Endodermal cell (in vitro differentiated cells): Measurements from ENCODE around the gene ELN. TPM values are rescaled to one million over a fixed set of nuclear protein-coding genes. Genes with fewer than 3 reads are reported as not detected.

Experiments used
- DNase-seq: peaks from one replicate; pipeline ENCODE4 v3.0.0-alpha.2; 2017
- H3K27ac ChIP-seq: 2 replicates; pipeline ENCODE4 v1.5.1; 2013; ENCODE audit warnings: mild to moderate bottlenecking, low read depth, low read length, moderate library complexity
- H3K27me3 ChIP-seq: 2 replicates; pipeline ENCODE4 v1.6.1; 2013; ENCODE audit warnings: mild to moderate bottlenecking, low read length, moderate library complexity; ENCODE audit not compliant: insufficient read depth, control insufficient read depth, poor library complexity, severe bottlenecking
- H3K36me3 ChIP-seq: 2 replicates; pipeline ENCODE4 v1.7.0; 2013; ENCODE audit warnings: mild to moderate bottlenecking, low read length, moderate library complexity; ENCODE audit not compliant: control insufficient read depth, insufficient read depth
- H3K4me1 ChIP-seq: one replicate; pipeline ENCODE4 v1.7.0; 2013; ENCODE audit warnings: low read length; ENCODE audit not compliant: control insufficient read depth, insufficient read depth
- H3K4me3 ChIP-seq: 2 replicates; pipeline ENCODE4 v1.5.1; 2013; ENCODE audit warnings: mild to moderate bottlenecking, low read length, moderate library complexity
- H3K9ac ChIP-seq: 2 replicates; pipeline ENCODE4 v1.6.1; 2013; ENCODE audit warnings: mild to moderate bottlenecking, low read length, moderate library complexity; ENCODE audit not compliant: poor library complexity, severe bottlenecking; ENCODE audit errors: extremely low read depth
- H3K9me3 ChIP-seq: 2 replicates; pipeline ENCODE4 v1.6.1; 2013; ENCODE audit warnings: mild to moderate bottlenecking, low read length, moderate library complexity; ENCODE audit not compliant: control insufficient read depth
- H3K27ac Mint-ChIP-seq: 2 replicates; pipeline ENCODE4 v1.8.0; 2020; ENCODE audit warnings: mixed read lengths
- H3K27me3 Mint-ChIP-seq: 2 replicates; pipeline ENCODE4 v1.8.0; 2021; ENCODE audit warnings: mild to moderate bottlenecking, mixed read lengths; ENCODE audit not compliant: insufficient read depth
- H3K36me3 Mint-ChIP-seq: 2 replicates; pipeline ENCODE4 v1.8.0; 2020; ENCODE audit warnings: low read depth, mixed read lengths
- H3K4me1 Mint-ChIP-seq: 2 replicates; pipeline ENCODE4 v1.8.0; 2020; ENCODE audit warnings: mixed read lengths
- H3K4me3 Mint-ChIP-seq: 2 replicates; pipeline ENCODE4 v1.8.0; 2020; ENCODE audit warnings: mild to moderate bottlenecking, moderate library complexity, mixed read lengths
- H3K9me3 Mint-ChIP-seq: 2 replicates; pipeline ENCODE4 v1.8.0; 2020; ENCODE audit warnings: mild to moderate bottlenecking, mixed read lengths
- WGBS, 2 experiments: methylation state at CpG; one replicate each; pipeline versions ENCODE4 v1.1.5 to v1.1.7; 2013; ENCODE audit warnings: missing lambda C conversion rate in 2 of 2, mixed read lengths in 1 of 2; ENCODE audit not compliant: insufficient coverage in 1 of 2, insufficient read length in 1 of 2; 5-methylcytosine and 5-hydroxymethylcytosine counted together
- total RNA-seq, 2 donors: library from RNA; stranded (reverse); fragmentation: NEBNext Ultra II Directional in 1 of 2; extraction: Animal tissue kit (Norgen Biotek cat#: 25700) in 1 of 2; gene quantifications; 2 replicates in 1 of 2; 3 replicates in 1 of 2; pipeline ENCODE4 v1.2.1, GENCODE V29; 2021
- TF ChIP-seq, protein P1 (sequence below): fragments of 200-600 bp; sonication (generic); conservative IDR thresholded peaks from 2 replicates; pipeline ENCODE4 v1.5.0; 2021; ENCODE audit warnings: antibody characterized with exemption, mild to moderate bottlenecking

Gene ELN
- total RNA-seq, 2 donors from 2014 or later, result 0.70 to 1.6 TPM

- whole genome bisulfite sequencing, 2 experiments, result 94 to 96% methylated on average over 7 to 9 of the region's 9 CpGs
- no peaks in the 10 kb centered on the region for H3K27me3 ChIP-seq
- H3K27ac ChIP-seq, result peak overlapping the region; percentile 94
- H3K4me1 ChIP-seq, result peaks cover 10% of the 10 kb centered on the region
- Mint-ChIP-seq H3K4me3 (peak overlapping the region; percentile 78), H3K36me3 (peaks cover 15% of the 10 kb centered on the region), H3K27ac (no peak overlapping the region), H3K27me3 (no peaks in the 10 kb centered on the region), H3K9me3 (no peaks in the 10 kb centered on the region), H3K4me1 (peaks cover 6% of the 10 kb centered on the region)
- peak overlapping the region; percentile 34 for H3K9ac ChIP-seq
- peaks cover 8% of the 10 kb centered on the region for H3K36me3 ChIP-seq
- H3K9me3 ChIP-seq, result no peaks in the 10 kb centered on the region
- no peak for DNase-seq
- TF ChIP-seq, protein P1, sequence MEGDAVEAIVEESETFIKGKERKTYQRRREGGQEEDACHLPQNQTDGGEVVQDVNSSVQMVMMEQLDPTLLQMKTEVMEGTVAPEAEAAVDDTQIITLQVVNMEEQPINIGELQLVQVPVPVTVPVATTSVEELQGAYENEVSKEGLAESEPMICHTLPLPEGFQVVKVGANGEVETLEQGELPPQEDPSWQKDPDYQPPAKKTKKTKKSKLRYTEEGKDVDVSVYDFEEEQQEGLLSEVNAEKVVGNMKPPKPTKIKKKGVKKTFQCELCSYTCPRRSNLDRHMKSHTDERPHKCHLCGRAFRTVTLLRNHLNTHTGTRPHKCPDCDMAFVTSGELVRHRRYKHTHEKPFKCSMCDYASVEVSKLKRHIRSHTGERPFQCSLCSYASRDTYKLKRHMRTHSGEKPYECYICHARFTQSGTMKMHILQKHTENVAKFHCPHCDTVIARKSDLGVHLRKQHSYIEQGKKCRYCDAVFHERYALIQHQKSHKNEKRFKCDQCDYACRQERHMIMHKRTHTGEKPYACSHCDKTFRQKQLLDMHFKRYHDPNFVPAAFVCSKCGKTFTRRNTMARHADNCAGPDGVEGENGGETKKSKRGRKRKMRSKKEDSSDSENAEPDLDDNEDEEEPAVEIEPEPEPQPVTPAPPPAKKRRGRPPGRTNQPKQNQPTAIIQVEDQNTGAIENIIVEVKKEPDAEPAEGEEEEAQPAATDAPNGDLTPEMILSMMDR, result no peak
- peak overlapping the region; percentile 75 for H3K4me3 ChIP-seq
Measured at GRCh38 chr7:74082770-74083116, 54.8 kb downstream of the ELN start.

- no peaks in the 10 kb centered on the region for H3K27me3 Mint-ChIP-seq
- H3K4me3 Mint-ChIP-seq, result peak within 1 kb of the TSS; percentile 78
- no peaks in the 10 kb centered on the region for H3K9me3 Mint-ChIP-seq
- peaks cover 6% of the 10 kb centered on the region for H3K4me1 Mint-ChIP-seq
- 9 to 42% methylated on average over 11 to 69 of the region's 71 CpGs for WGBS, 2 experiments
- Histone ChIP-seq H3K27ac (peak within 1 kb of the TSS; percentile 94), H3K9ac (peak within 1 kb of the TSS; percentile 62), H3K27me3 (no peaks in the 10 kb centered on the region), H3K9me3 (no peaks in the 10 kb centered on the region), H3K4me3 (peak within 1 kb of the TSS; percentile 84), H3K36me3 (peaks cover 14% of the 10 kb centered on the region), H3K4me1 (peaks cover 10% of the 10 kb centered on the region)
- peak within 1 kb of the TSS; percentile 84 for H3K27ac Mint-ChIP-seq
- peaks cover 20% of the 10 kb centered on the region for H3K36me3 Mint-ChIP-seq
- TF ChIP-seq, protein P1, result no peak
- peak; percentile 95 for DNase-seq
Measured at GRCh38 chr7:74083117-74083876, 55.3 kb downstream of the ELN start, which contains the start of gene LIMK1. Gene LIMK1 (plus strand): TSS chr7:74083804. CDS start chr7:74083991, 187 bp downstream.

DNA sequence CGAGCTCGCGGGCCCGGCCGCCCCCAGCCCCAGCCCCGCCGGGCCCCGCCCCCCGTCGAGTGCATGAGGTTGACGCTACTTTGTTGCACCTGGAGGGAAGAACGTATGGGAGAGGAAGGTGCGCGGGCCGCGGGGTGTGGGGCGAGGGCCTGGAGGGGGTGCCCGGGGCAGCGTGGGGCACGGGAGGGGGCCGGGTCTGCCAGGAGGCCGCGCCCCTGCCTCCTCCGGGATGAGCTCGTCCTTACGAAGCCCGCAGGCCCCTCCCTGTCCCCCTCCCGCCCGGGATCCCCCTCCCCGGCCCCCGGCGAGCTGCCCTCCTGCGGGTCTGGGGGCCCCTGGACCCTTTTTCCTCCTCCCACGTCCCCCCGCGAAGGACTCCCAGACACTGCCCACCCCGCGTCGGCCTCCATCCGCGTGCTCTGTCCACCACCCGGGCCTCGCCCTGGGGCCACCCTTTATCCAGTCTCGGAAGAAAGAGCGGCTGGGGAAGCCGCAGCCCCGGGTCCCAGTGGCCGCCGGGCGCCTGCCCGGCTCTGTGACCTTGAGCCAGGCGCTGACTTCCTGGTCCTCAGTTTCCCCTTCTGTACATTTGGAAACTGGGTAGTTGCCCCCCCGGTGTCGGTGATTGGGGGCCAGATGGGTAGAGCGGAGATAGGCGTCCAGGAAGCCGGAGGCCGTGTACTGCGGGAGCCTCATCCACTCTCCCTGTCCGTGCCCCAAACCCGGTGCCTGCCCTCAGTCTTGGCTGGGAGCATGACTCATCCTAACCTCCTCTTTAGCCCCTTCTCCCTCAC lies 56.2 kb downstream of the ELN start:
- WGBS, 2 experiments, result 2 to 5% methylated on average over 13 to 56 of the region's 61 CpGs
- no peaks in the 10 kb centered on the region for H3K27me3 ChIP-seq

More for the DNA sequence above, 56.2 kb downstream of the ELN start:
- TF ChIP-seq, protein P1, result no peak
- Histone ChIP-seq H3K4me3 (peak overlapping the region; percentile 84), H3K9me3 (no peaks in the 10 kb centered on the region), H3K9ac (peak overlapping the region; percentile 62), H3K36me3 (peaks cover 22% of the 10 kb centered on the region), H3K27ac (no peak overlapping the region), H3K4me1 (peaks cover 10% of the 10 kb centered on the region)
- Mint-ChIP-seq H3K27me3 (no peaks in the 10 kb centered on the region), H3K27ac (peak overlapping the region; percentile 84), H3K9me3 (no peaks in the 10 kb centered on the region), H3K4me1 (peaks cover under 1% of the 10 kb centered on the region), H3K36me3 (peaks cover 27% of the 10 kb centered on the region), H3K4me3 (peak overlapping the region; percentile 78)
- peak; percentile 77 for DNase-seq
